Kidney (tissue), 14 donors: ENCODE measurements around the gene ZSCAN5A. TPM values are rescaled to one million over a fixed set of nuclear protein-coding genes. Genes with fewer than 3 reads are reported as not detected.
"Not testable (repeated sequence)": the region's sequence is repeated elsewhere in the genome, so short reads cannot be mapped to it uniquely, and the experiment has no call there.

Source experiments
- DNase-seq, 5 donors: peaks; one replicate each; pipeline ENCODE4 v3.0.0-alpha.2; 2013 to 2020
- FAIRE-seq: peaks from 2 replicates; lab custom pipeline; 2012; peaks lifted over from hg19 to GRCh38; lab: Jason Lieb, UNC
- H3K27ac ChIP-seq, 2 donors: one replicate each; pipeline ENCODE4 v1.7.0; 2013; ENCODE audit warnings: low read depth in 2 of 2, low read length in 2 of 2, inconsistent platforms in 1 of 2
- H3K27me3 ChIP-seq: one replicate; pipeline ENCODE4 v1.7.1; 2013; ENCODE audit warnings: low read length, inconsistent platforms; ENCODE audit not compliant: control insufficient read depth, insufficient read depth
- H3K36me3 ChIP-seq, 3 donors: one replicate each; pipeline versions ENCODE4 v1.7.0 to v1.7.1; 2013; ENCODE audit warnings: low read length in 3 of 3, control low read depth in 1 of 3, inconsistent platforms in 1 of 3; ENCODE audit not compliant: insufficient read depth in 3 of 3, control insufficient read depth in 2 of 3
- H3K4me1 ChIP-seq, 3 donors: one replicate each; pipeline versions ENCODE4 v1.7.0 to v1.7.1; 2013; ENCODE audit warnings: low read length in 3 of 3, inconsistent platforms in 1 of 3, low read depth in 1 of 3; ENCODE audit not compliant: control insufficient read depth in 2 of 3, insufficient read depth in 2 of 3
- H3K4me3 ChIP-seq, 3 donors: one replicate each; pipeline versions ENCODE4 v1.7.0 to v1.8.1; 2013; ENCODE audit warnings: low read length in 3 of 3, control low read depth in 1 of 3, inconsistent platforms in 1 of 3
- H3K9ac ChIP-seq, 3 donors: one replicate each; pipeline versions ENCODE4 v1.7.0 to v1.7.1; 2013; ENCODE audit warnings: low read length in 3 of 3, control low read depth in 1 of 3, inconsistent platforms in 1 of 3
- H3K9me3 ChIP-seq, 3 donors: one replicate each; pipeline versions ENCODE4 v1.7.0 to v1.7.1; 2013; ENCODE audit warnings: low read length in 3 of 3, control low read depth in 1 of 3, inconsistent platforms in 1 of 3; ENCODE audit not compliant: control insufficient read depth in 2 of 3, insufficient read depth in 1 of 3
- intact Hi-C: fragments of 100-400 bp; cut with DNase I; formaldehyde crosslinking; loops from one replicate; pipeline ENCODE4 v1.11.1; 2022
- polyA plus RNA-seq: library from polyadenylated mRNA; stranded (reverse); fragments of 350-450 nt; fragmentation: Illumina TruSeq; extraction: RNeasy Lipid Tissue Mini Kit (QIAGEN cat#74804); gene quantifications from one replicate; pipeline ENCODE4 v1.2.3, GENCODE V29; 2014; ENCODE audit warnings: low read depth, low replicate concordance; ENCODE audit not compliant: insufficient read depth
- total RNA-seq: library from RNA; stranded (reverse); fragmentation: NEBNext Ultra II Directional; extraction: Animal tissue kit (Norgen Biotek cat#: 25700); gene quantifications from one replicate; pipeline ENCODE4 v1.2.1, GENCODE V29; 2021
- TF ChIP-seq, protein P1 (sequence below): IDR thresholded peaks from 3 replicates; pipeline ENCODE4 v1.5.1; 2012; ENCODE audit warnings: mild to moderate bottlenecking, moderate library complexity, borderline replicate concordance; ENCODE audit not compliant: insufficient read depth; ENCODE audit errors: extremely low read depth
- donor health status: control.
- donor health status: control.
- donor health status: control.
- donor health status: control.
- donor health status: control.
- donor health status: DM: yes; HTN: yes; CAD: no.
- donor health status: Normal renal cell carcinoma (clear cell type).

ZSCAN5A gene
- total and polyA plus RNA-seq, 2 donors from 2014 or later: 11.9 to 18.1 TPM

DNA sequence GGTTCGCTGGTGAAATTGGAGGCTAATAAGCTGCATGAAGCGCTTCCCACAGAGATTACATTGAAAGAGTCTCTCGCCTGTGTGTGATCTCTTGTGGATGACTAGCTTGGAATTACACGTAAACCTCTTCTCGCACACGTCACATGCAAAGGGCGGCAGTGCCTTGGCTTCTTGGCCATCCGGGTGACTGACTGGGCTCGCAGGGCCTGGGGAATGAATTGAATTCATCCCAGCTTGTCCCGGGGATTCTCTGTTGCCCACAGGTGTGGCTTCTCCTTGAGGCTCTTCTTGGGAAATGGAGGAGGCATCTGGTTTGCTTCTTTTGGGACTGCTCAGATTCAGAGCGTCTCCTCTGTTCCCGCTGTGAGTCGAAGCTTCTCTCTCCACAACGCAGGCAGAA, 92.8 kb downstream of the ZSCAN5A start:
- no peaks in the 10 kb centered on the region for H3K9me3 ChIP-seq
- no peak overlapping the region for H3K4me3 ChIP-seq
- intact Hi-C loops: no loop called here
- no peak overlapping the region for H3K27ac ChIP-seq
- no peak for DNase-seq
- H3K27me3 ChIP-seq: no peaks in the 10 kb centered on the region
- peaks cover 0 to 2% (median 0%) of the 10 kb centered on the region in 3 donors for H3K36me3 ChIP-seq
- FAIRE-seq: no peak
- TF ChIP-seq, protein P1, sequence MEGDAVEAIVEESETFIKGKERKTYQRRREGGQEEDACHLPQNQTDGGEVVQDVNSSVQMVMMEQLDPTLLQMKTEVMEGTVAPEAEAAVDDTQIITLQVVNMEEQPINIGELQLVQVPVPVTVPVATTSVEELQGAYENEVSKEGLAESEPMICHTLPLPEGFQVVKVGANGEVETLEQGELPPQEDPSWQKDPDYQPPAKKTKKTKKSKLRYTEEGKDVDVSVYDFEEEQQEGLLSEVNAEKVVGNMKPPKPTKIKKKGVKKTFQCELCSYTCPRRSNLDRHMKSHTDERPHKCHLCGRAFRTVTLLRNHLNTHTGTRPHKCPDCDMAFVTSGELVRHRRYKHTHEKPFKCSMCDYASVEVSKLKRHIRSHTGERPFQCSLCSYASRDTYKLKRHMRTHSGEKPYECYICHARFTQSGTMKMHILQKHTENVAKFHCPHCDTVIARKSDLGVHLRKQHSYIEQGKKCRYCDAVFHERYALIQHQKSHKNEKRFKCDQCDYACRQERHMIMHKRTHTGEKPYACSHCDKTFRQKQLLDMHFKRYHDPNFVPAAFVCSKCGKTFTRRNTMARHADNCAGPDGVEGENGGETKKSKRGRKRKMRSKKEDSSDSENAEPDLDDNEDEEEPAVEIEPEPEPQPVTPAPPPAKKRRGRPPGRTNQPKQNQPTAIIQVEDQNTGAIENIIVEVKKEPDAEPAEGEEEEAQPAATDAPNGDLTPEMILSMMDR: no peak
- H3K9ac ChIP-seq: no peak overlapping the region
- H3K4me1 ChIP-seq: no peaks in the 10 kb centered on the region

DNA sequence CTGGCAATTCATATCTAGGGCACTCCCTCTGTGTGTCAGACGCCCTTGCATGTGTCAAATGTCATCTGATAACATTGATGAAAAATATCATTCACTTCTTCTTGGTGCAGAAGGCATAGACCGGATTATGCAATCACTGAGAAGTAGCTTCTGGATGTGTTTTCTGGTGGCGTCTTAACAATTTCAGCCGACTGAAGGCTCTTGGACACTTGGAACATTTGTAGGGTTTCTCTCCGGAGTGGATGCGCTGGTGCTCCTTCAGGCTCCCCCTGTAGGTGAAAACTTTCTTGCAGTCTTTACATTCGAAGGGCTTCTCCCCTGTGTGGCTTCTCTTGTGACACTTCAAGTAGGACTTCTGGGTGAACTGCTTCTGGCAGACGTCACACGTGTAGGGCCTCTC, 93.2 kb downstream of the ZSCAN5A start:
- H3K9me3 ChIP-seq, intact Hi-C loops, H3K27me3 ChIP-seq, FAIRE-seq, H3K4me3 ChIP-seq, H3K4me1 ChIP-seq, H3K27ac ChIP-seq, H3K9ac ChIP-seq, H3K36me3 ChIP-seq: not testable (repeated sequence)
- peak in 2 of 5 donors; percentile 6 to 32 for DNase-seq

DNA sequence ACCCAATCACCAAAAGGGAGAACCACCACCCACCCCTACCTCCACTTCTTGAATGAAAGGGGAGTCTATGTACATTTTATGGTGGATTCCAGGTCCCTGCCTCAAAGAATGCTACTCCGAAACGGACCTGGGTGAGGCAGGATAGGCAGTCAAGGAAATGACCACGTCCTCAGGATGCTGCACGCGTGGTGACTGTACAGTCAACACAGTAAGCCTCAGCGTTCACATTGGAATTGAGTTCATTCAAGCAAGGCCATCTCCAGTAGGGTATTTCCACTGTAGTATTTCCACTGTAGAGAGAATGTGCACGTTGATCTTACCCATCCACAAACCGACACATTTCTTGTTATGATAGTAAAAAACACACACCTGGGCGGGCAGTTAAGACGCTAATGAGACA, 95.7 kb downstream of the ZSCAN5A start:
- no peak overlapping the region for H3K4me3 ChIP-seq
- FAIRE-seq: no peak
- DNase-seq: no peak
- intact Hi-C loops: no loop called here
- H3K27ac ChIP-seq: no peak overlapping the region
- no peaks in the 10 kb centered on the region for H3K4me1 ChIP-seq
- no peak overlapping the region for H3K9ac ChIP-seq
- TF ChIP-seq, protein P1: no peak
- no peaks in the 10 kb centered on the region for H3K27me3 ChIP-seq
- peaks cover 0 to 2% (median 0%) of the 10 kb centered on the region in 3 donors for H3K36me3 ChIP-seq
- no peaks in the 10 kb centered on the region for H3K9me3 ChIP-seq

DNA sequence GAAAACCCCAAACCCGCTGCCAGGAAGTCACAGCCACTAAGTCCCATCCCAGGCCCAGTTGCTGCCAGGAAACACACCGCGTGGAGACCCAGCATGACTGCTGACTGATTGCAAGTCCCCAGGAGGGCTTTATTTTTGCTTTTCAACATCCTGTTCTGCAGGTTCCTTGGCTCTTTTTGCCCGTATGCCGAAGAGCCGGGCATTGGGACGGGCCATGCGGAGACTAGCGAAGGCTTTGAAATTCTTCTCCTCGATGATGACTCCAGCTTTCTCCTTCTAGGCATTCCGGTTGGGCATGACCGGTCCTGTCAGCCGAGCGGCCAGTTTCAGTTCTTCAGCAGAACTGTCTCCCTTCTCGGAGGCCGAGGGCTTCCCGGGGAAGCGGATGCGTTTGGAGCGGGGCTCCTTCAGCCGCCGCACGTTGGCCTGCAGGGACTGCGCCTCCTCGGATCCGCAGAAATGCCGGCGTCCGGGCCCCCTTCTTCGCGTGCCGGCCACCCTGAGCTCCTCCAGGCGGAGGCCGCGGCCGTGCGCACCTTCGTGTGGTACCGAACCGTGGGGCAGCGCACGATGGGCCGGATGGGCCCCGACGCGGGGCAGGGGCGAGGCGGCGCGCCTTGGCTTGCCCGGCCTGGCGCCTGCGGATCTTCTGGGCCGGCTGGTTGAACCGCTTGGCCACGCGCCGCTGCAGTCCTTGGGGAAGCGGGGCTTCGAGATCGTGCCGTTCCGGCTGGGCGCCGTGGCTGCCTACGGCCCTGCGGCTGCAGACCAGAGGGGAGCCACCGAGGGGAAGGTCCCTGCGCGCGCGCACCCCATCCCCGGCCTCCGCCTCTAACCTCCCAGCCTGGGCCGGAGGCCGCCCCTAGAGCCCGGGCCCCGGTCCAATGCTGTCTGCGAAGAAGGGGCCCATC, 97.3 kb downstream of the ZSCAN5A start:
- Histone ChIP-seq H3K4me1 (no peaks in the 10 kb centered on the region), H3K9ac (no peak overlapping the region), H3K27ac (no peak overlapping the region), H3K9me3 (no peaks in the 10 kb centered on the region), H3K36me3 (peaks cover 0 to 2% (median 0%) of the 10 kb centered on the region in 3 donors), H3K4me3 (peak overlapping the region in 2 of 3 donors; percentile 29 to 37), H3K27me3 (no peaks in the 10 kb centered on the region)
- TF ChIP-seq, protein P1: no peak
- intact Hi-C loops: no loop called here
- no peak for FAIRE-seq
- peak in 4 of 5 donors; percentile 39 to 48 (median 46) for DNase-seq
